GM21423 (cell line): ENCODE measurements around the gene DACT3.

Experiments
- ATAC-seq: cut with Tn5 transposase; IDR thresholded peaks from one replicate; pipeline ENCODE4 v1.9.1; 2021; ENCODE audit warnings: mild to moderate bottlenecking, moderate library complexity; ENCODE audit not compliant: unreplicated experiment

DACT3 gene

GRCh38 chr19:46601318-46602224, 59.4 kb downstream of the DACT3 start, which contains the start of gene CALM3:
Gene CALM3 (plus strand): TSS chr19:46601330. CDS start chr19:46601435, 105 bp downstream.
- ATAC-seq: no peak

GRCh38 chr19:46600384-46601317, 60.3 kb downstream of the DACT3 start:
- ATAC-seq: peak; percentile 80

GRCh38 chr19:46599716-46600373, 61.1 kb downstream of the DACT3 start:
- no peak for ATAC-seq

GRCh38 chr19:46598372-46598917, 62.5 kb downstream of the DACT3 start:
- ATAC-seq: no peak
